Muscle layer of duodenum (tissue), 2 donors: ENCODE data around the gene CERS4.
A peak's percentile ranks its signal among the peaks of the same experiment; 100 is the strongest.

ENCODE experiments used
- H3K27ac ChIP-seq: one replicate; pipeline ENCODE4 v1.7.0; 2013; ENCODE audit warnings: mild to moderate bottlenecking, low read length
- H3K27me3 ChIP-seq: one replicate; pipeline ENCODE4 v1.7.0; 2013; ENCODE audit warnings: low read depth, mild to moderate bottlenecking, control low read depth, low read length
- H3K36me3 ChIP-seq, 2 donors: one replicate each; pipeline ENCODE4 v1.7.0; 2013; ENCODE audit warnings: low read length in 2 of 2, control low read depth in 1 of 2, mild to moderate bottlenecking in 1 of 2; ENCODE audit not compliant: insufficient read depth in 2 of 2, control insufficient read depth in 1 of 2
- H3K4me1 ChIP-seq, 2 donors: one replicate each; pipeline ENCODE4 v1.7.0; 2013; ENCODE audit warnings: low read length in 2 of 2, mild to moderate bottlenecking in 2 of 2, control low read depth in 1 of 2, moderate library complexity in 1 of 2; ENCODE audit not compliant: insufficient read depth in 2 of 2, control insufficient read depth in 1 of 2
- H3K4me3 ChIP-seq, 2 donors: one replicate each; pipeline ENCODE4 v1.7.0; 2013; ENCODE audit warnings: low read length in 2 of 2, low read depth in 1 of 2, mild to moderate bottlenecking in 1 of 2
- H3K9me3 ChIP-seq, 2 donors: one replicate each; pipeline ENCODE4 v1.7.0; 2013; ENCODE audit warnings: low read length in 2 of 2, control low read depth in 1 of 2, mild to moderate bottlenecking in 1 of 2; ENCODE audit not compliant: control insufficient read depth in 1 of 2
- donor health status: healthy.

CERS4 gene

GRCh38 chr19:8233370-8233769, 24.2 kb downstream of the CERS4 start:
- H3K4me1 ChIP-seq: no peaks in the 10 kb centered on the region
- H3K9me3 ChIP-seq: peaks cover 0 to 10% of the 10 kb centered on the region in 2 donors
- H3K4me3 ChIP-seq: no peak overlapping the region
- no peak overlapping the region for H3K27ac ChIP-seq
- no peaks in the 10 kb centered on the region for H3K36me3 ChIP-seq
- H3K27me3 ChIP-seq: no peaks in the 10 kb centered on the region

GRCh38 chr19:8237026-8237425, 27.9 kb downstream of the CERS4 start:
- H3K36me3 ChIP-seq: no peaks in the 10 kb centered on the region
- peaks cover 6 to 16% of the 10 kb centered on the region in 2 donors for H3K4me1 ChIP-seq
- no peak overlapping the region for H3K4me3 ChIP-seq
- H3K27me3 ChIP-seq: no peaks in the 10 kb centered on the region
- H3K9me3 ChIP-seq: no peaks in the 10 kb centered on the region
- no peak overlapping the region for H3K27ac ChIP-seq

- peaks cover 6 to 16% of the 10 kb centered on the region in 2 donors for H3K4me1 ChIP-seq
- no peaks in the 10 kb centered on the region for H3K27me3 ChIP-seq
- H3K36me3 ChIP-seq: peaks cover 0 to 1% of the 10 kb centered on the region in 2 donors
- no peak overlapping the region for H3K4me3 ChIP-seq
- no peak overlapping the region for H3K27ac ChIP-seq
- peaks cover 0 to 2% of the 10 kb centered on the region in 2 donors for H3K9me3 ChIP-seq
Measured at GRCh38 chr19:8238251-8238650, 29.1 kb downstream of the CERS4 start.

GRCh38 chr19:8239528-8240273, 30.5 kb downstream of the CERS4 start:
- H3K36me3 ChIP-seq: peaks cover 0 to 3% of the 10 kb centered on the region in 2 donors
- no peak overlapping the region for H3K27ac ChIP-seq
- peak overlapping the region in 1 of 2 donors; percentile 28 for H3K4me3 ChIP-seq
- H3K4me1 ChIP-seq: peaks cover 6 to 16% of the 10 kb centered on the region in 2 donors
- peaks cover 0 to 4% of the 10 kb centered on the region in 2 donors for H3K9me3 ChIP-seq
- H3K27me3 ChIP-seq: no peaks in the 10 kb centered on the region

- no peaks in the 10 kb centered on the region for H3K27me3 ChIP-seq
- H3K4me1 ChIP-seq: peaks cover 6 to 16% of the 10 kb centered on the region in 2 donors
- peaks cover 0 to 3% of the 10 kb centered on the region in 2 donors for H3K36me3 ChIP-seq
- H3K4me3 ChIP-seq: peak overlapping the region in 1 of 2 donors; percentile 28
- peaks cover 0 to 4% of the 10 kb centered on the region in 2 donors for H3K9me3 ChIP-seq
- H3K27ac ChIP-seq: no peak overlapping the region
Measured at GRCh38 chr19:8240274-8241229, 31.4 kb downstream of the CERS4 start.

- Histone ChIP-seq H3K27me3 (no peaks in the 10 kb centered on the region), H3K4me3 (no peak overlapping the region), H3K4me1 (peaks cover 6 to 16% of the 10 kb centered on the region in 2 donors), H3K9me3 (peaks cover 0 to 4% of the 10 kb centered on the region in 2 donors), H3K27ac (no peak overlapping the region), H3K36me3 (peaks cover 0 to 3% of the 10 kb centered on the region in 2 donors)
Measured at GRCh38 chr19:8241646-8242045, 32.5 kb downstream of the CERS4 start.

- no peak overlapping the region for H3K27ac ChIP-seq
Measured at GRCh38 chr19:8242211-8242821, 33.1 kb downstream of the CERS4 start.

GRCh38 chr19:8243146-8243545, 34.0 kb downstream of the CERS4 start:
- peaks cover 0 to 4% of the 10 kb centered on the region in 2 donors for H3K9me3 ChIP-seq
- peaks cover 0 to 3% of the 10 kb centered on the region in 2 donors for H3K36me3 ChIP-seq
- no peak overlapping the region for H3K4me3 ChIP-seq
- H3K4me1 ChIP-seq: peaks cover 6 to 16% of the 10 kb centered on the region in 2 donors
- H3K27ac ChIP-seq: no peak overlapping the region
- no peaks in the 10 kb centered on the region for H3K27me3 ChIP-seq

More at GRCh38 chr19:8242211-8242821, 33.1 kb downstream of the CERS4 start:
- peaks cover 0 to 4% of the 10 kb centered on the region in 2 donors for H3K9me3 ChIP-seq
- no peak overlapping the region for H3K4me3 ChIP-seq
- H3K4me1 ChIP-seq: peaks cover 6 to 16% of the 10 kb centered on the region in 2 donors
- peaks cover 0 to 3% of the 10 kb centered on the region in 2 donors for H3K36me3 ChIP-seq
- no peaks in the 10 kb centered on the region for H3K27me3 ChIP-seq

GRCh38 chr19:8244442-8244841, 35.3 kb downstream of the CERS4 start:
- Histone ChIP-seq H3K9me3 (peaks cover 0 to 4% of the 10 kb centered on the region in 2 donors), H3K27me3 (no peaks in the 10 kb centered on the region), H3K36me3 (peaks cover 0 to 3% of the 10 kb centered on the region in 2 donors), H3K4me3 (no peak overlapping the region), H3K27ac (no peak overlapping the region), H3K4me1 (peaks cover 6 to 16% of the 10 kb centered on the region in 2 donors)

GRCh38 chr19:8245869-8246835, 37.0 kb downstream of the CERS4 start:
- peaks cover 3% of the 10 kb centered on the region in 2 donors for H3K4me1 ChIP-seq
- peaks cover 0 to 4% of the 10 kb centered on the region in 2 donors for H3K9me3 ChIP-seq
- peaks cover 0 to 3% of the 10 kb centered on the region in 2 donors for H3K36me3 ChIP-seq
- H3K27me3 ChIP-seq: no peaks in the 10 kb centered on the region
- H3K27ac ChIP-seq: no peak overlapping the region
- H3K4me3 ChIP-seq: no peak overlapping the region
